GM18502 (cell line): Measurements from ENCODE around the gene MCMBP.
A peak's percentile ranks its signal among the peaks of the same experiment; 100 is the strongest.
"Not testable (repeated sequence)": the region's sequence is repeated elsewhere in the genome, so short reads cannot be mapped to it uniquely, and the experiment has no call there.

ENCODE experiments used
- ATAC-seq: cut with Tn5 transposase; IDR thresholded peaks from one replicate; pipeline ENCODE4 v1.9.1; 2021; ENCODE audit warnings: mild to moderate bottlenecking; ENCODE audit not compliant: unreplicated experiment, poor library complexity

Gene MCMBP

DNA sequence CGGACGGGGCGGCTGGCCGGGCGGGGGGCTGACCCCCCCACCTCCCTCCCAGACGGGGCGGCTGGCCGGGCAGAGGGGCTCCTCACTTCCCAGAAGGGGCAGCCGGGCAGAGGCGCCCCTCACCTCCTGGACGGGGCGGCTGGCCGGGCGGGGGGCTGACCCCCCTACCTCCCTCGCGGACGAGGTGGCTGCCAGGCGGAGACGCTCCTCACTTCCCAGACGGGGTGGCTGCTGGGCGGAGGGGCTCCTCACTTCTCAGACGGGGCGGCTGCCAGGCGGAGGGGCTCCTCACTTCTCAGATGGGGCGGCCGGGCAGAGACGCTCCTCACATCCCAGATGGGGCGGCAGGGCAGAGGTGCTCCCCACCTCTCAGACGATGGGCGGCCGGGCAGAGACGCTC is 77.5 kb downstream of the MCMBP start:
- not testable (repeated sequence) for ATAC-seq

DNA sequence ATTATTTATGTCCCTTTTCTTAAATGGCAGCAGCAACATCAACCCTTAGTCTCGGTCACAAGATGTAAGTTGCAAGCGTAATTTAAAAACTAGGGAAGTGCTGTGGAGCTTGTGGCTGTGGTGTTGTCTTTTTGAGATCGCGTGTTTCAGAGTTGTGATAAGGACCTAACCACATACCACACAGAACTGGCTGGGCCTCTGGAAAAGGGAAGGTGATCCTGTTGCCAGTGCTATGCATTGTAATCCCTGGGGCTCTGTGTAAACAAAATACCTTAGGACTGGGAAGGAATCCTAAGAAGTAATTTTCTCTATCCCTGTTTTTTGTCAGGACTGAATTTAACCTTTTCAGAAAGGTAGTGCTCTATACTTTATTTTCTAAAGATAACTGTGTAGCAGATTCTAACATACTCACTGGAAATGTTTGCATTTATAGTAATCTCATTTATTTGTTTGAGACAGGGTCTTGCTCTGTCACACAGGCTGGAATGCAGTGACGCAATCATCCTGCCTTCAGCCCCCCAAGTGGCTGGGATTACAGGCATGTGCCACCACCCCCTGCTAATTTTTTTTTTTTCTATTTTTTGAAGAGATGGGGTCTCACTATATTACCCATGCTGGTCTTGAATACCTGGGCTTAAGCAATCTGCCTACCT is 86.4 kb downstream of the MCMBP start:
- ATAC-seq: no peak

DNA sequence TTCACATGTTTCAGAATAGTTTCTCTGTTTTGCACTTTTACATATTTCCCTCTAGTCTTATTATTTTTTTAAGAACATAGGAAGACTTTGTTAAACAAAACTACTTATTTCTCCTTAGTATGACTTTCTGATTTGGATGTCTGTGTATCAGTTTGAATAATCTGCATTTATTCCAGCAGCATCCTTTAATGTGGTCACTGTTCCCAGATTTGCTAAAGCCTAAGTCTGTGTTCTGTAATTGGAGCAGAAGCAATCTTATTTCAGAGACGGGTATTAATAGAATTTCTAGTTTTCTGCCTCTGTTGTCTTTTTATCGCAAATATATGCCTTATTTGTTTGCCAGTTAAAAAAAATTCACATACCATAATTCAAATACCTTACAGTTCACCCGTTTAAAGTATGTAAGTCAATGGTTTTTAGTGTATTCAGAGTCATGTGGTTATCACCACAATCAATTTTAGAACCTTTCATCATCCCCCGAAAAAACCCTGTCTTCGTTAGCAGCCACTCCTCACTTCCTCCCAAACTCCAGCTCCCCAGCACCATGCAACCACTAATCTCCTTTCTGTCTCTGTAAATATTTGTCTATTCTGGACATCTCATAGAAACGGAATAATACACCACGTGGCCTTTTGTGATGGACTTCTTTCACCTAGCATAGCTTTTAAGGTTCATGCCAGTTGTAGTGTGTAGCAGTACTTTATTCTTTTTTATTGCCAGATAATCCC is 88.1 kb downstream of the MCMBP start:
- peak; percentile 78 for ATAC-seq

DNA sequence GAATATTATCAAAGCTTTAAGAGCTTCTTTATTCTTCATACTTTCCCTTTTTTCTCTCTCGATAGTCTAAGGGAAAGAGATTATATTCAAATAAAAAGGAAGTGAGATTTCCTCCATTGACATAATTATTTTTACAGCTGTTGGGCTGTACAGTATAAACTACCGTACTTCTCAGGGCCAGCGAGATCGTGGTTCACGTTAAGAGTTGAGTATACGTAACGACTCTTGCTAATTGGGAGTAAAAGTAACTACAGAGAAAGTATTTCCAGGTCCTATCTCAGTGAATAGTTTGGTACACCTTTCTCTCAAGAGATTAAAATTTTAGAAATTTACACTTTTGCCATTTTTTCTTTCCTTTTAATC is 89.0 kb downstream of the MCMBP start:
- ATAC-seq: no peak

DNA sequence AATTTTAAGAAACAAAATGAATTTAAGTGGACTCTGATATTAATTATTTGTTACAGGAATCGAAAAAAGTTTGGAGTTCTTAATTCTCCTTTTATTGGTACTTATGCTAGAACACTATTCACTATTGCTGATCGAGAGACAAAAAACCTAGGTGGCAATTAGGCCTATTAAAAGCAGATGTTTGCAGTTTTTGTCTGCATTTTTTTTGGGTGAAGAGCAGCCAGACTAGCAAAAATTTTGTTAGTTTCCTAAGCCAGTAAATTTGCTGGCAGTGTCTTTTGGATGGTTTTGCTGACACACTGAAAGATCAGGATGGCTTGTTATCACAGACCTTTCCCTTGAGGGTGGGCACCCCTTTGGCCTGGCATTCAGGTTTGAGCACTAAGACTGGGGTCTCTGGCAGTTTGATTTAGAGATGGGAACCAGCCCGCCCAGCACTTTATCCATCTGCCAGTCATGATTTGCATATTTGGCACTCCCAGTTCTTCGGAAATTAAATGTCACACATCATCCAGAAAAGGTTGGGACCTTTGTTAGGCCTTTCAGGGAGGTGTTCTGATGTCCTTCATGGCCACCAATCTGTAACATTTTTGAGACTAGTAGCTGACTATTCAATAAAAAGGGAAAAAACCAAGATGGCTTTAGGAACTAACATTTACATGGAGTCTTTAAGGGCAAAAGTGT is 89.5 kb downstream of the MCMBP start:
- no peak for ATAC-seq

DNA sequence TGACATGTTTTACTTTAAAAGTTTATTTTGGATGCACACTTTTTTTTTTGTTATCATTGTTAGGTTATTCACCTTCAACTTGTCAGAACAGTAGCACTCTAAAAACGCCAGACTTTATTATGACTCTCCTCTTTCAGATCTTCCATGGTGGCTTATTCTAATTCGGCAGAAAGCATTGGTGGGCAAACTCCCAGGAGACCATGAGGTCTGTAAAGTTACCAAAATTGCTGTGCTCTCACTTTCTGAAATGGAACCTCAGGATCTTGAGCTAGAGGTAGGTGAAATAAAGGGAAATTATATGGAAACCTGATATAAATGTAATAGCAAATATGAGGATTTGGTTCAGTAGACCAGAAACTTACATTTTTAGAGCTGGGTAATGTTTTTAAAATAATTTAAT is 91.1 kb downstream of the MCMBP start:
- ATAC-seq: no peak

DNA sequence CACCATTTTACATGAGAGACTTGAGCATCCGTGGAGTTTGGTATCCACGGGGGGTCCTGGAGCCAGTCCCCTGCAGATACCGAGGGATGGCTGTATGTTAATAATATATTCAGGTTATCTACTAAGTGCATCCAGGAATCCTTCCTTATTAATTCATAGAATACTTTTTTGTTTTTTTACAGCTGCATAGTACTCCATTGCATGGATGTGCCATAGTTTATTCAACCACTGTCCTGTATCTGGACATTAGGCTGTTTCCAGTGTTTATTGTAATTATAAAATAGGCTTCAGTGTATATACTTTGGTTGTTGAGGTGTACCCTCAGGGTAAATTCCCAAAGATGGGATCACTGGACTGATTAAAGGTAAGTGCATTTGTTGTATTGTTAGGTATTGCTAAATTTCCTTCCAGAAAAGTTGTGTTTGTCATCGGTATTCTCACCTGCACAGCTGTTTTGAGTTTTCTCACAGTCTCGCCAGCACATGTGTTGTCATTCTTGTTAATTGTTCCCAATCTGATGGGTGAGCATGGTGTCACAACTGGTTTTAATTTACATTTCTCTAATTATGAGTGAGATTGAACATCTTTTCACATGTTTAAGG is 91.7 kb downstream of the MCMBP start:
- ATAC-seq: no peak
